Activated naive CD4-positive, alpha-beta T cell treated with anti-CD3 and anti-CD28 coated beads, Interleukin-2, amount 10 ng/mL, durations not matched to agents 7 days and 5 days (primary cell): ENCODE results near the gene LRRC45.

ENCODE experiments used
- CTCF ChIA-PET: fragments of 350-600 bp; sonication (Branson Sonifier 250); formaldehyde crosslinking; loops from one replicate; lab custom pipeline; 2021; ENCODE audit warnings: antibody characterized with exemption; lab: Charles Lee
- DNase-seq: peaks from one replicate; pipeline ENCODE4 v3.0.0-alpha.2; 2020
- H3K27ac Mint-ChIP-seq: one replicate; pipeline ENCODE4 v1.8.0; 2021; ENCODE audit warnings: mild to moderate bottlenecking, moderate library complexity, mixed read lengths
- H3K27me3 Mint-ChIP-seq: one replicate; pipeline ENCODE4 v1.8.0; 2021; ENCODE audit warnings: mild to moderate bottlenecking, mixed read lengths
- H3K36me3 Mint-ChIP-seq: one replicate; pipeline ENCODE4 v1.8.0; 2021; ENCODE audit warnings: mixed read lengths
- H3K4me1 Mint-ChIP-seq: one replicate; pipeline ENCODE4 v1.8.0; 2021; ENCODE audit warnings: mixed read lengths
- H3K4me3 Mint-ChIP-seq: one replicate; pipeline ENCODE4 v1.8.0; 2021; ENCODE audit warnings: mild to moderate bottlenecking, moderate library complexity, mixed read lengths
- H3K9me3 Mint-ChIP-seq: one replicate; pipeline ENCODE4 v1.8.0; 2021; ENCODE audit warnings: mixed read lengths

The LRRC45 gene

DNA sequence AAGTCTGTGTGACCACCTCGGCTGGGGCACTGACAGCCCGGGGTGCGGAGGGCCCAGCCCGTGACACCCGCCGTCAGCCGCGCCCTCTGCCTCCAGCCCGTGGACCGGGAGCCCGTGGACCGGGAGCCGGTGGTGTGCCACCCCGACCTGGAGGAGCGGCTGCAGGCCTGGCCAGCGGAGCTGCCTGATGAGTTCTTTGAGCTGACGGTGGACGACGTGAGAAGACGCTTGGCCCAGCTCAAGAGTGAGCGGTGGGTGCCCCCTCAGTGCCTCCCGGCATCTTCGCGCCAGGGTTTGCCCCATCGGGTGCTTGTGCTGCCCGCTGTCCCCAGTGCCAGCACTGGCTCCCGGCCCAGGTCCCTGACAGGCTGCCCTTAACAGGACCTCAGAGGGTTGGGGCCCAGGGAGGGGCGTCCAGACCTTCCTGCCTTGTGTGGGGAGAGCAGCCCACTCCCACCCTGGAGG lies 14.1 kb upstream of the LRRC45 start:
- H3K9me3 Mint-ChIP-seq, result no peaks in the 10 kb centered on the region
- H3K27me3 Mint-ChIP-seq, result no peaks in the 10 kb centered on the region
- CTCF ChIA-PET, result interaction anchor here (0.8 kb wide), 1 partner anchor 11 kb away, joined by 3 read pairs; no protein-coding TSS in a partner anchor
- H3K27ac Mint-ChIP-seq, result no peak overlapping the region
- DNase-seq, result no peak
- H3K4me1 Mint-ChIP-seq, result no peaks in the 10 kb centered on the region
- H3K4me3 Mint-ChIP-seq, result no peak overlapping the region
- H3K36me3 Mint-ChIP-seq, result no peaks in the 10 kb centered on the region

DNA sequence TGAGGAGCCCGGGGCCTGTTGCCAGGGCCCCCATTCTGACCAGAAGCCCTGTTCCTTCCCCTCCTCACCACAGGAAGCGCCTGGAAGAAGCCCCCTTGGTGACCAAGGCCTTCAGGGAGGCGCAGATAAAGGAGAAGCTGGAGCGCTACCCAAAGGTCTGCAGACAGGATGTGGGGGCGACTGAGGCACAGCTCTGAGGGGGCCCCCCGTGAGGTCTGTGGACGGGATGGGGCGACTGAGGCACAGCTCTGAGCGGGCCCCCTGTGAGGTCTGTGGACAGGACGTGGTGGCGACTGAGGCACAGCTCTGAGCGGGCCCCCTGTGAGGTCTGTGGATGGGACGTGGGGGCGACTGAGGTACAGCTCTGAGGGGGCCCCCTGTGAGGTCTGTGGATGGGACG lies 13.7 kb upstream of the LRRC45 start:
- no peaks in the 10 kb centered on the region for H3K9me3 Mint-ChIP-seq
- CTCF ChIA-PET, result interaction anchor here (0.6 kb wide), 1 partner anchor 9 kb away, joined by 3 read pairs; no protein-coding TSS in a partner anchor
- no peak overlapping the region for H3K27ac Mint-ChIP-seq
- no peaks in the 10 kb centered on the region for H3K4me1 Mint-ChIP-seq
- H3K27me3 Mint-ChIP-seq, result no peaks in the 10 kb centered on the region
- no peak for DNase-seq
- H3K4me3 Mint-ChIP-seq, result no peak overlapping the region
- no peaks in the 10 kb centered on the region for H3K36me3 Mint-ChIP-seq

DNA sequence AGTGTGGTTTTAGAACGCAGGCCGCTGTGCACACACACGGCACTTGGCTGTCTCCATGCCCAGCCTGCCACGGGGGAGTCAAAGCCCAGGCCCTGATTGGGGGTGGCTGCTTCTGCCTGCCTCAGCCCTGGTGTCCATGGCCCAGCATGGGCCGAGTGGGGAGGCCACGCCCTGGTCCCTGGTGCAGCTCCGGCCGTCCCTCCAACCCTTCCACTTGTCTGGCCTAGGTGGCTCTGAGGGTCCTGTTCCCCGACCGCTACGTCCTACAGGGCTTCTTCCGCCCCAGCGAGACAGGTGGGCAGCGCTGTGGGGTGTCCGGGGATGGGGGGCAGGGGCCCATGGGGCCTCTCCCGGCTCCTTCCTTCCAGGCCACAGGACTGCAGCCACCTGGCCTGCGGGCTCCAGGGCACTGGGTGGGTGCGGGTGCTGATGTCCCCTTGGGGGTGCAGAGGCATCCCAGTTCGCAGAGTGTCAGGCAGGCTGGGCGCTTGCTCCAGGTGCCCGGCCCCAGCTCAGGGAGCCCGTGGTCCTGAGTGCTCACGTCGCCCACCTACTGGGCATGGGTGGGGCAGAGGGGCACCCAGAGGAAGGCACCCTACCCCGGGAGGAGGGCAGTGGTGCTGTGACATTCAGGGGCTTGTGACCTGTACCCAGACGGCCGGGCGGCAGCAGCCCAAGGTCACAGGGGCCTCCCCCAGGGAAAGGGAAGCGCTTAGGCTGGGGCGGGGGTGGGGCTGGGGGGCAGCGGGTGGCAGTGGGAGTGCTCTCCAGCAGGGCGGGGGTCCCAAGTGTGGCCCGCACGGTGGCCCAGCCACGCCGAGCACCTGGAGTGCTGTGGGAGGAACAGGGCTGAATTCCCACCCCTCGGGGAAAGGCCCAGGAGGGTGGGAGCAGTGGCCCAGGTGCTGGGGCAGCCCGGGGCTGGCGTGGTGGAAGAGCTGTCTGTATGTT lies 12.3 kb upstream of the LRRC45 start:
- H3K27me3 Mint-ChIP-seq, result no peaks in the 10 kb centered on the region
- no peak for DNase-seq
- no peaks in the 10 kb centered on the region for H3K4me1 Mint-ChIP-seq
- CTCF ChIA-PET, result no interaction called here
- no peaks in the 10 kb centered on the region for H3K9me3 Mint-ChIP-seq
- H3K27ac Mint-ChIP-seq, result no peak overlapping the region
- H3K36me3 Mint-ChIP-seq, result no peaks in the 10 kb centered on the region
- no peak overlapping the region for H3K4me3 Mint-ChIP-seq

DNA sequence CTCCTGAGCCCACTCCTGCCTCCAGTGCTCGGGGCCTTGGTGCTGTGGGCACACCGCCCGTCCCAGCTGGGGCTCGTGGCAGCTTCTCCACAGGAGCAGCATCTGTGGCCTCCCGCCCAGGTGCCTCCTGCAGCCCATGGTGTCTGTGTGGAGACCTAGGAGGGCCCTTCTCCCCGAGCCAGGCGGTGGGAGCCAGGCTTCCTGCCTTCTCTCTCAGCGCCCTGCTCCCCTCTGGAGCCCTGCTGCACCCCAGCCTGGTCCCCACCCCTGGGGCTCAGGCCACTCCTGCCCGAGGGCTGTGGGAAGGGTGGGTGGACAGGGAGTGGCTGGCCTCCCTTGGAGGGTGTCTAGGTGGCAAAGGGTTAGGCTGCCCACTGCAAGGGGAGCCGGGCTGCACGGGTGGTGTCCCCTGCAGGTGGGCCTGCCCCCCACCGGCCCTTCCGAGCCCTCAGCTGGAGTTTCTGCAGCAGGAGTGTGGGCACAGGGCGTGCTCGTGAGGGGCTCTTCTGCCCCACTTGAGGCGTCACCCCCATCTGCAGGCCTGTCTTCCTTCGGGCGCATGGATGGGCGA lies 11.4 kb upstream of the LRRC45 start:
- H3K27ac Mint-ChIP-seq, result no peak overlapping the region
- H3K36me3 Mint-ChIP-seq, result no peaks in the 10 kb centered on the region
- H3K4me1 Mint-ChIP-seq, result no peaks in the 10 kb centered on the region
- H3K4me3 Mint-ChIP-seq, result no peak overlapping the region
- DNase-seq, result no peak
- no peaks in the 10 kb centered on the region for H3K27me3 Mint-ChIP-seq
- CTCF ChIA-PET, result no interaction called here
- H3K9me3 Mint-ChIP-seq, result no peaks in the 10 kb centered on the region

DNA sequence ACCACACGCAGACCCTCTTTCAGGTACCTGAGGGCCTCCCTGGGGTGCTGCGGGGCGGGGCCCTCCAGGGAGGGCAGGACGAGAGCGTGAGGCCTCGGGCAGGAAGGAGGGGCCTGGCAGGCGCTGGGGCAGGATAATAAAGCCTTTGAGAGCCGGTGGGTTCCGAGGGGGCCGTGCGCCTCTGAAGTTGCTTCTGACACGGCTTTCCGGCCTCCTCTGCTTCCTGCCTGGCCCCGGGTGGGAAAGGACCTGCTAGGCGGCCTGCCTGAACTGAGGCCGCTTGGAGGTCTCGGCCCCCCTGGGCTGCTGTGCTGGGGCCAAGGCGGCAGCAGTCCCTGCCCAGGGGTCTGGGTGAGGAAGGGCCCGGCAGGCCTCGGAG lies 10.9 kb upstream of the LRRC45 start:
- Mint-ChIP-seq H3K4me1 (no peaks in the 10 kb centered on the region), H3K36me3 (no peaks in the 10 kb centered on the region), H3K27ac (no peak overlapping the region), H3K27me3 (no peaks in the 10 kb centered on the region), H3K9me3 (no peaks in the 10 kb centered on the region), H3K4me3 (no peak overlapping the region)
- CTCF ChIA-PET, result no interaction called here
- DNase-seq, result no peak

DNA sequence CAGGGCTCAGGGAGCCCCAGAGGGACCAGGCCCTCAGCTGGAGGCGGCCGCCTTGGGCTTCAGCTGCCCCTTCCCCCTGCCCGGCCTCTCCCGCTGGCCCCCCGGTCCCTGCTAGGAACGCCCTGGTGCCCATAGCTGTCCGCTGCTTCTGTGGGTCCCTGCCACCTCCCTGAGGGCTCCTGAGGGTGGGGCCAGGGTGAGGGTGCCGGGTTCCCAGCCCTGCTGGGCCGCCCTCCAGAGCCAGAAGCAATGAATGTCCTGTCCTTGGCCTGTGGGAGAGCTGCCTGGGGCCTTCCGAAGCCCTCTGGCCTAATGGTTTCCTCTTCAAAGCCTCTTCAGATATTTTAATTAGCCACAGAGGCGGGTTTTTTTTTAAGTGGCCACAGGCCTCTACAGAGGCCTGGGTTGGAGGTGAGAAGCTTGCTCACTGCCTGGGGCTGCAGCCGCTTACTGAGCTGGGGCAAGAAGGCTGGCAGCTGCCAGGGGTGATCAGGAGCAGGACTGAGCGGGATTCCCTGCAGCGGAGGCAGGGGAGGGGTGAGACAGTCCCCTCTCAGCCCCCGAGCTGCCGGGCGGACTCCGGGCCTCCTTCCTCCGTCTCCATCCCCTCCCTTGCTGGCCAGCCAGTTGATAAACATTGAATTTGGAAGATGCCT lies 10.3 kb upstream of the LRRC45 start:
- no peaks in the 10 kb centered on the region for H3K4me1 Mint-ChIP-seq
- CTCF ChIA-PET, result no interaction called here
- H3K27ac Mint-ChIP-seq, result no peak overlapping the region
- no peak overlapping the region for H3K4me3 Mint-ChIP-seq
- DNase-seq, result no peak
- no peaks in the 10 kb centered on the region for H3K36me3 Mint-ChIP-seq
- no peaks in the 10 kb centered on the region for H3K9me3 Mint-ChIP-seq
- H3K27me3 Mint-ChIP-seq, result no peaks in the 10 kb centered on the region

DNA sequence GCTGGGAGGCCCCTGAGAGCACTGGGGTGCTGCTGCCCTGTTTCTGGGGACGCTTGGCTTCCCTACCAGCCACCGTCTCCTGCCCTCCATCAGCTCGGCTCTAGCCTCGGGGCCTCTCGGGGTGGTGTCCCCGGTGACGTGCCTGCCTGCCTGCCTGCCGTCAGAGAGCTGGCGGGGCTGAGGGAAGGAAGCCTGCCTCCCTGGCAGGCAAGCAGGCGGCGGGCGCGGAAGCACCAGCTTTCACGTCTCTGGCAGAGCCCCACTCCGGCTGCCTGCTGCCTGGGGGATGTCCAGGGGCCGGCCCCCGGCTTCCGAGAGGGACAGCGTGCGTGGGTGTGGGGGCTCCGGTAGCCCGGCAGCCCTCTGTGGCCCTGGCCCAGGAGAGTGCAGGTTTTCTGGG lies 9.8 kb upstream of the LRRC45 start:
- Mint-ChIP-seq H3K36me3 (no peaks in the 10 kb centered on the region), H3K4me1 (no peaks in the 10 kb centered on the region), H3K4me3 (no peak overlapping the region), H3K27ac (no peak overlapping the region), H3K27me3 (no peaks in the 10 kb centered on the region), H3K9me3 (no peaks in the 10 kb centered on the region)
- no peak for DNase-seq
- CTCF ChIA-PET, result no interaction called here

DNA sequence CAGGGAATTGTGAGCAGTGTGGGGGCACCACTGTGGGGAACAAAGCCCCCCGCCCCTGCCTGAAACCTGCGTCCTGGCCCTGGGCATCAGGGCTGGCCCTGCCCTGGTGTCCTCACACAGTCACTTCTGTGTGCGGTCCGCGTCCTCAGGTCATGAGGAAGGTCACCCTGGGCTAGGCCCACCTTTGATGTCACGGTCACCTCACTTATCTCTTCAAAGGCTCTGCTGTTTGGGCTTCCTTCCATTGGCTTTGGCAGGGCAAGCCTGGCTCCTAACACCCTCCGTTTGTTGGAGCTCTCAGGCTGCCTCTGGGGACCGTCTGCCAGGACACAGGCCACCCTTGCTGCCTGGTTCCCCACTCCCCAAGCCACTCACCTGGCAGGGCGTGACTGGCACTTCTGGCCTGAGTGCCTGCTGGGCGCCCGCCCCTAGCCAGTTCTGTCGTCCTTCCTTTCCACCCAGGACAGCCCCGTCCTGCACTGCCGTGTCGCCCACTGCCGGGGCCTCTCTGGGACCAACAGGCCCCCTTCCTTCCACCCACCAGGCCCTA lies 9.3 kb upstream of the LRRC45 start:
- CTCF ChIA-PET, result no interaction called here
- Mint-ChIP-seq H3K4me3 (no peak overlapping the region), H3K27me3 (no peaks in the 10 kb centered on the region), H3K4me1 (peaks cover 3% of the 10 kb centered on the region), H3K9me3 (no peaks in the 10 kb centered on the region), H3K36me3 (peaks cover 5% of the 10 kb centered on the region), H3K27ac (no peak overlapping the region)
- no peak for DNase-seq

DNA sequence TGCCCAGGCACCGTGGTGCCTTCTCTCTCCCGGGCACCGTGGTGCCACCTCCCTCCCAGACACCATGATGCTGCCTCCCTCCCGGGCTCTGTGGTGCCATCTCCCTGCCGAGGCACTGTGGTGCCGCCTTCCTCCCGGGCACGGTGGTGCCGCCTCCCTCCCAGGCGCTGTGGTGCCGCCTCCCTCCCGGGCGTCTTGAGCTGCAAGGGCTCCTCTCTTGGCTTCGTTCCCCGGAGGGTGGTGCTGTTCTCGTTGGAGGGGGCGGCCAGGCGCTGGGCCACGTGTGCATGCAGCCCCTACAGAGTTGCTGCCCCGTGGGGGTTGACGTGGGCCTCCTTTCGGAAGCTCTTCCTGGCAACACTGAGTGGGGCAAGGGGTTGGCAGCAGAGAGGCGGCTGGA lies 8.7 kb upstream of the LRRC45 start:
- Mint-ChIP-seq H3K27me3 (no peaks in the 10 kb centered on the region), H3K4me1 (peaks cover 3% of the 10 kb centered on the region), H3K9me3 (no peaks in the 10 kb centered on the region), H3K27ac (no peak overlapping the region), H3K4me3 (no peak overlapping the region), H3K36me3 (peaks cover 7% of the 10 kb centered on the region)
- DNase-seq, result no peak
- CTCF ChIA-PET, result interaction anchor here (0.6 kb wide), 1 partner anchor 17 kb away, joined by 3 read pairs; no protein-coding TSS in a partner anchor

DNA sequence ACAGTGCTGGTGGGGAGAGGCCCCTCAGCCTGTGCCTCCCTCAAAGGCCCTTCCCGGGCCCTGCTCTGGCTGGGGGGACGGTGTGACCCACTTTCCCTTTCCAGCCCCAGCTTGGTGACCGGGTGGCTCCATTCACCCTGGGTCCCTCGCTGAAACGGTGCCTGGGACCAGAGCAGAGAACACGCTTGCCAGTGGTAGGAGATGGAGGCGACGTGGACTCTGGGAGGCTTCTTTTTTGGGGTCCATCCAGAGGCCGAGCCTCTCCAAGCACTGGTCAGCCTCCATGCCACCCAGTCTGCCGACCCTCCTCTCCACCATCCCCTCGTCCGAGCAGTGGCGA lies 8.2 kb upstream of the LRRC45 start:
- no peaks in the 10 kb centered on the region for H3K9me3 Mint-ChIP-seq
- peaks cover 7% of the 10 kb centered on the region for H3K36me3 Mint-ChIP-seq
- peaks cover 4% of the 10 kb centered on the region for H3K4me1 Mint-ChIP-seq
- DNase-seq, result no peak
- no peak overlapping the region for H3K27ac Mint-ChIP-seq
- H3K27me3 Mint-ChIP-seq, result no peaks in the 10 kb centered on the region
- H3K4me3 Mint-ChIP-seq, result no peak overlapping the region
- CTCF ChIA-PET, result no interaction called here

DNA sequence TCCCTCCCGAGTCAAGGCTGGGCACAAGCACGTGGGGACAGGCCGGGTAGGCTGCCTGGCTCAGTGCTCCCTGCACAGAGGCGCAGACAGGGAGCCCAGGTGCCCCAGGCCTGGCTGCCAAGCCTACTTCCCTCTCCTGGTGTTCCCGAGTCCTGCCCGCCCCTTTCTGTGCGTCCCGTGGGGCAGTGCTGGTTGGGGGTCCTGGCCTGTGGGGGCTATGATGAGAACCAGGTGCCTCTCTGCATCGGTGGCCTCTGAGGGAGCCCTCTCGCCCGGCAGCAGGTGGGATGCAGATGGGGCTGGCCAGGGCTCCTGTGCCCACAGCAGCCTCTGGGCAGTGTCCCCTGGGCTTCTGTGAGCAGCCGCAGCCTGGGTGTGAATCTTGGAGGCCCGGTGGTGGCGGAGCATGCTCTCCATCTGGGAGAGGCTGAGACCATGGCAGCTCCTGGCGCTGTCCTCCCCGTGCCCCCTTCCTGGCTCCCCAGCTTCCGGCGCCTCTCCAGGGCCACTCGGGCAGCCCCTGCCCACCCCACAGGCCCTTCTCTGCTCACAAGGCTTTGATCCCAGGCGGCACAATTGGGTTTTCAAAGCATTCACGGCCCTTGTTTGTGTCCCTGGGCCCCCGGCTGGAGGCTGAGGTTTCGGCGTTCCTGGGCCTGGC lies 7.7 kb upstream of the LRRC45 start:
- H3K27ac Mint-ChIP-seq, result no peak overlapping the region
- no peaks in the 10 kb centered on the region for H3K9me3 Mint-ChIP-seq
- CTCF ChIA-PET, result no interaction called here
- H3K4me1 Mint-ChIP-seq, result peaks cover 7% of the 10 kb centered on the region
- H3K4me3 Mint-ChIP-seq, result no peak overlapping the region
- no peak for DNase-seq
- H3K36me3 Mint-ChIP-seq, result peaks cover 7% of the 10 kb centered on the region
- H3K27me3 Mint-ChIP-seq, result no peaks in the 10 kb centered on the region

DNA sequence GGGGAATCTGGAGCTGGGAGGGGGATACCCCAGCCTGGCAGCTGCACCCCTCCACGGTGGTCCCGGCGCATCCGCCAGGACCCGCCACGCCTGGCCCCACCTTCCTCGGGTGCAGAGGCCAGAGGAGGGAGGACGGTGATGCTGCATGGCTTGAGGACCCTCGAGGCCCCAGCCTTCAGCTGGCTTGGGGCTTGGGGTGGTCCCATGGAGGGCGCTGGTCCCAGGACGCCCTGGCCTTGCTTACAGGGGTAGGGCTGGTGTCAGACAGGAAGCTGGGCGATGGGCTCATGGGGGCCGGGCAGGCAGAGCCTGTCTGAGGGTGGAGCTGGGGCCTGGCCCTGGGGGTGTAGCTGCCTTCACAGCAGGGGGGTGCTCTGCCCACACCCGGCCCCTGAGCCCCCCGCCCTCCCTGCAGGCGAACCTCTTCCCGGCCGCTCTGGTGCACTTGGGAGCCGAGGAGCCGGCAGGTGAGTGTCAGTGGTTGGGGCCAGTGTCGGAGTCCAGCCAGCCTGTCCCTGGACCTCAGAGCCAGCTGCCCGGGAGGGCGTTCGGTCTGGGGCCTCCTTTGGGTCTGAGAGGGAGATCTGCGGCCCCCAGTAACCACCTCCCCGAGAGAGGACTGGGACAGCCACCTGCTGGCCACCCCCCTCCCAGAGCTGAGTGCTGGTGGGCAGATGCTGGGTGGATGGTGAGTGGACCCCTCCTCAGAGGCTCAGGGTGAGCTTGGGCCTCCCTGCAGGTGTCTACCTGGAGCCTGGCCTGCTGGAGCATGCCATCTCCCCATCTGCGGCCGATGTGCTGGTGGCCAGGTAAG lies 6.8 kb upstream of the LRRC45 start:
- Mint-ChIP-seq H3K4me3 (no peak overlapping the region), H3K4me1 (peaks cover 13% of the 10 kb centered on the region), H3K9me3 (no peaks in the 10 kb centered on the region), H3K36me3 (peaks cover 8% of the 10 kb centered on the region), H3K27me3 (no peaks in the 10 kb centered on the region), H3K27ac (no peak overlapping the region)
- no peak for DNase-seq
- CTCF ChIA-PET, result interaction anchor here (0.9 to 1.5 kb wide), 2 partner anchors 56 to 57 kb away, joined by 3 read pairs; no protein-coding TSS in a partner anchor

DNA sequence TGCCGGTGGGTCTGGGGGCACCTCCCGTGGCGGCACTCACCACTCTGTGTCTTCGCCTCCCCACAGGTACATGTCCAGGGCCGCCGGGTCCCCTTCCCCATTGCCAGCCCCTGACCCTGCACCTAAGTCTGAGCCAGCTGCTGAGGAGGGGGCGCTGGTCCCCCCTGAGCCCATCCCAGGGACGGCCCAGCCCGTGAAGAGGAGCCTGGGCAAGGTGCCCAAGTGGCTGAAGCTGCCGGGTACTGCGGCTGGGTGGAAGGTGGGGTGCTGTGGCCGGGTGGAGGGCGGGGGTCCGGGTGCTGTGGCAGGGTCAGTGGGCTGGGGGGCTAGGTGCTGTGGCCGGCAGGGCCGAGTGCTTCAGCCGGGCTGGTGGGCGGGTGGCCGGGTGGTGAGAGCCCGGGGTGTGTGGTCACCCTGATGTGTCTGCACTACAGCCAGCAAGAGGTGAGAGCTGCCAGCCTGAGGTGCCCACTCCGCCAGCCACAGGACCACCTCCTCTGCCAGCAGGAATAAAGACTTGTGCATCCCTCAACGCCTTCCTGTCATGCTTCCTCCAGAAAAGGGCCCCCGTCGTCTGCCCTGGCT lies 6.1 kb upstream of the LRRC45 start:
- Mint-ChIP-seq H3K4me3 (no peak overlapping the region), H3K27ac (no peak overlapping the region), H3K27me3 (no peaks in the 10 kb centered on the region), H3K36me3 (peaks cover 8% of the 10 kb centered on the region), H3K4me1 (peaks cover 20% of the 10 kb centered on the region), H3K9me3 (no peaks in the 10 kb centered on the region)
- CTCF ChIA-PET, result interaction anchor here (0.9 to 1.5 kb wide), 2 partner anchors 56 to 58 kb away, joined by 3 read pairs; no protein-coding TSS in a partner anchor
- DNase-seq, result no peak
